Body of pancreas (tissue), 4 donors: Measurements from ENCODE around the gene SYMPK. TPM values are rescaled to one million over a fixed set of nuclear protein-coding genes. Genes with fewer than 3 reads are reported as not detected.

Experiments
- ATAC-seq: fragments of 150-250 bp; one replicate; pipeline ENCODE4 v1.9.1; 2016
- DNase-seq, 4 donors: peaks; one replicate each; pipeline ENCODE4 v3.0.0-alpha.2; 2019
- H3K27ac ChIP-seq, 4 donors: fragments of 200-600 bp; sonication (generic); 1 replicate in 3 of 4; 2 replicates in 1 of 4; pipeline versions ENCODE4 v1.5.1 to v1.6.1; 2016 to 2019; ENCODE audit warnings: mild to moderate bottlenecking in 1 of 4, mixed read lengths in 1 of 4, moderate library complexity in 1 of 4
- H3K27me3 ChIP-seq, 2 donors: fragments of 200-600 bp; sonication (generic); one replicate each; pipeline ENCODE4 v1.6.0; 2016; ENCODE audit warnings: mild to moderate bottlenecking in 1 of 2
- H3K36me3 ChIP-seq, 2 donors: fragments of 200-600 bp; sonication (generic); replicated peaks in 1 of 2; 2 replicates each; pipeline ENCODE4 v1.5.1; 2016; ENCODE audit warnings: low read depth in 2 of 2; ENCODE audit not compliant: insufficient read depth in 1 of 2
- H3K4me1 ChIP-seq: fragments of 200-600 bp; sonication (generic); one replicate; pipeline ENCODE4 v1.6.0; 2016
- H3K4me3 ChIP-seq, 2 donors: fragments of 200-600 bp; sonication (generic); 1 replicate in 1 of 2; 2 replicates in 1 of 2; pipeline ENCODE4 v1.5.1; 2016 to 2019
- H3K9me3 ChIP-seq, 3 donors: fragments of 200-600 bp; sonication (generic); 1 replicate in 2 of 3; 2 replicates in 1 of 3; pipeline ENCODE4 v1.5.1; 2016
- POLR2A ChIP-seq, 3 donors: fragments of 450-650 bp; IDR thresholded peaks; one replicate each; pipeline ENCODE4 v1.6.1; 2016; ENCODE audit warnings: antibody characterized with exemption in 3 of 3, mild to moderate bottlenecking in 2 of 3
- WGBS, 2 donors: methylation state at CpG; one replicate each; pipeline ENCODE4 v1.1.5; 2017; 5-methylcytosine and 5-hydroxymethylcytosine counted together
- intact Hi-C: fragments of 100-400 bp; cut with DNase I; formaldehyde crosslinking; loops from one replicate; pipeline ENCODE4 v1.15.1; 2023
- total RNA-seq, 2 donors: library from RNA; depleted of rRNA; stranded (reverse); fragments of >200 nt; gene quantifications; one replicate each; pipeline ENCODE4 v1.1.0, GENCODE V29; 2016
- TF ChIP-seq, protein P1 (sequence below), 7 experiments: fragments of 450-650 bp in 4 of 7; fragments of 200-600 bp in 3 of 7; sonication (generic) in 3 of 7; IDR thresholded peaks; one replicate each; pipeline ENCODE4 v1.5.1; 2016 to 2019; ENCODE audit warnings: antibody characterized with exemption in 7 of 7

The SYMPK gene
- total RNA-seq, 2 donors from 2014 or later: 23.3 to 32.3 TPM

DNA sequence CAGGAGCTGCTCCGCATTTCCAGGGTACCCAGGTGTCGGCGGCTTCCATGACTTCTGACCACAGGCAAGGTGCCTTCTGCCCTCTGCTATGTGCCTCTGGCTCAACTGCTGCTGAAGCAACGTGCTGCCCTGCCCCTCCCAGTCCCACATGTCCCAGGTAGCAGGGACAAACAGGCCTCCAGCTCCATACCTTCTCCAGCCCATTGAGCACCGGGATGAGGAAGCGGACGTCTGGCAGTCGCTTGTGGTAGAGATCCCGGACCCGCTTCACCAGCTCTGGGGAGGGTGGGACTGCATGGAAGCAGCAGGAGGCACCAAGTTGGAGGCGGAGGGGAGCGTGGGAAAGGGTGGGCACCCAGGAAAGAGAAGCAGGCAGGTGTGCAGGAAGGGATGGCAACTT lies 39.8 kb downstream of the SYMPK start:
- DNase-seq (no peak), ATAC-seq (no peak)
- H3K9me3 ChIP-seq: no peaks in the 10 kb centered on the region
- intact Hi-C loops: no loop called here
- no peaks in the 10 kb centered on the region for H3K27me3 ChIP-seq
- H3K4me1 ChIP-seq: no peaks in the 10 kb centered on the region
- no peak overlapping the region for H3K4me3 ChIP-seq
- peaks cover 0 to 23% of the 10 kb centered on the region in 2 donors for H3K36me3 ChIP-seq
- TF ChIP-seq POLR2A (IDR thresholded peaks at IDR 0.05): no peak
- TF ChIP-seq, protein P1, sequence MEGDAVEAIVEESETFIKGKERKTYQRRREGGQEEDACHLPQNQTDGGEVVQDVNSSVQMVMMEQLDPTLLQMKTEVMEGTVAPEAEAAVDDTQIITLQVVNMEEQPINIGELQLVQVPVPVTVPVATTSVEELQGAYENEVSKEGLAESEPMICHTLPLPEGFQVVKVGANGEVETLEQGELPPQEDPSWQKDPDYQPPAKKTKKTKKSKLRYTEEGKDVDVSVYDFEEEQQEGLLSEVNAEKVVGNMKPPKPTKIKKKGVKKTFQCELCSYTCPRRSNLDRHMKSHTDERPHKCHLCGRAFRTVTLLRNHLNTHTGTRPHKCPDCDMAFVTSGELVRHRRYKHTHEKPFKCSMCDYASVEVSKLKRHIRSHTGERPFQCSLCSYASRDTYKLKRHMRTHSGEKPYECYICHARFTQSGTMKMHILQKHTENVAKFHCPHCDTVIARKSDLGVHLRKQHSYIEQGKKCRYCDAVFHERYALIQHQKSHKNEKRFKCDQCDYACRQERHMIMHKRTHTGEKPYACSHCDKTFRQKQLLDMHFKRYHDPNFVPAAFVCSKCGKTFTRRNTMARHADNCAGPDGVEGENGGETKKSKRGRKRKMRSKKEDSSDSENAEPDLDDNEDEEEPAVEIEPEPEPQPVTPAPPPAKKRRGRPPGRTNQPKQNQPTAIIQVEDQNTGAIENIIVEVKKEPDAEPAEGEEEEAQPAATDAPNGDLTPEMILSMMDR (IDR thresholded peaks at IDR 0.05): no peak
- 96 to 97% methylated on average over 5 to 12 of the region's 12 CpGs for WGBS, 2 donors
- no peak overlapping the region for H3K27ac ChIP-seq

- H3K4me3 ChIP-seq: no peak overlapping the region
- WGBS, 2 donors: 93 to 100% methylated on average over 4 to 5 of the region's 5 CpGs
- no peak for TF ChIP-seq POLR2A (IDR thresholded peaks at IDR 0.05)
- TF ChIP-seq, protein P1 (IDR thresholded peaks at IDR 0.05): no peak
- peaks cover 0 to 21% of the 10 kb centered on the region in 2 donors for H3K36me3 ChIP-seq
- peaks cover 2% of the 10 kb centered on the region for H3K4me1 ChIP-seq
- no peaks in the 10 kb centered on the region for H3K27me3 ChIP-seq
- no peak overlapping the region for H3K27ac ChIP-seq
- DNase-seq: no peak
- no peak for ATAC-seq
- no peaks in the 10 kb centered on the region for H3K9me3 ChIP-seq
- intact Hi-C loops: no loop called here
Measured at GRCh38 chr19:45822716-45823115, 40.2 kb downstream of the SYMPK start.

DNA sequence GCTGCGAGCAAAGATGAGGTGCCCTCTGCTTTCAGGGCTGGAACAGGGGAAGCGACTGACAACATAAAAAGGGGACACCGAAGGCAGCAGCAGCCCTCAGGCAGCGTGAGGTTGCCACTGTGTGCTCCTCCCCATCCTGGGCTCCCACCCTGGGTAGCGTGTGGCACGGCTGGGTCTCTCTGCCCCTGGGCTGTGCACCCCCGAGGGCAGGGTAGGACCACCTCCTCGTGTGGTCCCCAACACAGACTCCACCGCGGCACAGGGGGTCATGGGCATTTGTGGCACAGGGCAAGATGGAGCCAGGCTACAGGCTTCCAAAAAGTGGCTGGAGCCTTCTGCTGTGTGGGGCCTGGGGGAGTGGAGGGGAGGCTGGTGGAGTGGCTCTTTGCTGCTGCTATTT lies 41.4 kb downstream of the SYMPK start:
- TF ChIP-seq, protein P1 (IDR thresholded peaks at IDR 0.05): no peak
- no peak for TF ChIP-seq POLR2A (IDR thresholded peaks at IDR 0.05)
- no peak overlapping the region for H3K4me3 ChIP-seq
- no peaks in the 10 kb centered on the region for H3K9me3 ChIP-seq
- intact Hi-C loops: no loop called here
- no peaks in the 10 kb centered on the region for H3K27me3 ChIP-seq
- peaks cover 6% of the 10 kb centered on the region for H3K4me1 ChIP-seq
- no peak for DNase-seq
- WGBS, 2 donors: 83 to 84% methylated on average over 4 to 10 of the region's 10 CpGs
- no peak overlapping the region for H3K27ac ChIP-seq
- no peak for ATAC-seq
- peaks cover 0 to 16% of the 10 kb centered on the region in 2 donors for H3K36me3 ChIP-seq

DNA sequence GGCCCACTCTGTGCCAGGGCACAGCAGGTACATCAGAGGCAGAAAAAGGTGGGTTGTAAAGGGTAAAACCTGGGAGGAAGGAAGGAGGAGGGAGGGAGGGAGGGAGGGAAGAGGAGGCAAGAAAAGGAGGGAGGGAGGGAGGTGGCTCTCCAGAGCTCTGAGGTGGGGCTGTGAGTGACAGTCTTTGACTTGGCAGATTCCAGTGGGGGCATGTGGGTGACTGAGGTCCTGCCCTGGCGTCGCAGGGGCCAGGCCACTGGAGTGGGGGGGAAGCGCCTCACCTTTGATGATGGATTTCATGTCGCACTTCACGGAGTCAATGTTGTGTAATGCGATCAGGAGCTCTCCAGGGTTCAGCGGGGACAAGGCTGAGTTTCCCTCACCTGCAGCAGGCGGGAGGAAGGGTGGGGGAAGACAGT lies 41.8 kb downstream of the SYMPK start:
- Histone ChIP-seq H3K36me3 (peaks cover 0 to 12% of the 10 kb centered on the region in 2 donors), H3K4me1 (peaks cover 6% of the 10 kb centered on the region), H3K4me3 (no peak overlapping the region), H3K27ac (no peak overlapping the region), H3K9me3 (no peaks in the 10 kb centered on the region), H3K27me3 (no peaks in the 10 kb centered on the region)
- ATAC-seq: no peak
- no peak for DNase-seq
- WGBS, 2 donors: 88 to 95% methylated on average over 8 of the region's 8 CpGs
- intact Hi-C loops: no loop called here
- no peak for TF ChIP-seq POLR2A (IDR thresholded peaks at IDR 0.05)
- TF ChIP-seq, protein P1 (IDR thresholded peaks at IDR 0.05): no peak

- Histone ChIP-seq H3K27me3 (no peaks in the 10 kb centered on the region), H3K9me3 (no peaks in the 10 kb centered on the region), H3K4me1 (peaks cover 6% of the 10 kb centered on the region), H3K4me3 (no peak overlapping the region), H3K36me3 (peaks cover 0 to 6% of the 10 kb centered on the region in 2 donors), H3K27ac (no peak overlapping the region)
- ATAC-seq (no peak), DNase-seq (no peak)
- TF ChIP-seq, protein P1 (IDR thresholded peaks at IDR 0.05): no peak
- no peak for TF ChIP-seq POLR2A (IDR thresholded peaks at IDR 0.05)
- 59 to 72% methylated on average over 10 to 18 of the region's 20 CpGs for WGBS, 2 donors
- intact Hi-C loops: no loop called here
Measured at GRCh38 chr19:45820413-45821102, 42.4 kb downstream of the SYMPK start.
